WTC11 (cell line): Measurements from ENCODE around the gene NUMBL. TPM values are rescaled to one million over a fixed set of nuclear protein-coding genes. Genes with fewer than 3 reads are reported as not detected.

Experiments used
- ATAC-seq: fragments of 200-7000 bp; cut with Tn5 transposase; 2 replicates; pipeline ENCODE4 v1.10.0; 2021; ENCODE audit warnings: mild to moderate bottlenecking, moderate library complexity
- CTCF ChIA-PET: fragments of 300-600 bp; sonication (Branson Sonifier 250); formaldehyde crosslinking; loops from one replicate; lab custom pipeline; 2021; ENCODE audit warnings: antibody characterized with exemption; lab: Charles Lee
- POLR2A ChIA-PET: fragments of 350-600 bp; sonication (Branson Sonifier 250); formaldehyde crosslinking; loops from one replicate; lab custom pipeline; 2021; ENCODE audit warnings: antibody characterized with exemption; lab: Charles Lee
- DNase-seq: peaks from one replicate; pipeline ENCODE4 v3.0.0; 2021; ENCODE audit warnings: low spot score
- H3K27ac Mint-ChIP-seq: 2 replicates; pipeline ENCODE4 v1.8.0; 2021; ENCODE audit warnings: mixed read lengths
- H3K27me3 Mint-ChIP-seq: 2 replicates; pipeline ENCODE4 v1.8.0; 2021; ENCODE audit warnings: low read depth, mild to moderate bottlenecking, moderate library complexity, mixed read lengths
- H3K36me3 Mint-ChIP-seq: 2 replicates; pipeline ENCODE4 v1.8.0; 2021; ENCODE audit warnings: mixed read lengths
- H3K4me1 Mint-ChIP-seq: 2 replicates; pipeline ENCODE4 v1.8.0; 2022; ENCODE audit warnings: mixed read lengths
- H3K4me3 Mint-ChIP-seq: 2 replicates; pipeline ENCODE4 v1.8.0; 2021; ENCODE audit warnings: mild to moderate bottlenecking, moderate library complexity, mixed read lengths
- H3K9me3 Mint-ChIP-seq: 2 replicates; pipeline ENCODE4 v1.8.0; 2021; ENCODE audit warnings: mixed read lengths
- AR ChIP-seq: fragments of 250-450 bp; sonication (Bioruptor Pico); IDR thresholded peaks from 2 replicates; pipeline ENCODE4 v1.9.0; 2021; ENCODE audit warnings: mild to moderate bottlenecking
- ATF3 ChIP-seq: sonication (generic); formaldehyde crosslinking; conservative IDR thresholded peaks from 2 replicates; pipeline ENCODE4 v1.8.1; 2022; ENCODE audit warnings: mild to moderate bottlenecking, missing genetic modification reagents
- ATF6 ChIP-seq: sonication (generic); formaldehyde crosslinking; IDR thresholded peaks from 2 replicates; pipeline ENCODE4 v1.8.1; 2023; ENCODE audit warnings: mild to moderate bottlenecking, missing genetic modification reagents
- CTCF ChIP-seq: fragments of 200-600 bp; IDR thresholded peaks from 2 replicates; pipeline ENCODE4 v1.8.0; 2022; ENCODE audit warnings: antibody characterized with exemption
- GTF2I ChIP-seq: fragments of 250-450 bp; sonication (Bioruptor Pico); conservative IDR thresholded peaks from 2 replicates; pipeline ENCODE4 v1.4.0; 2021; ENCODE audit warnings: mild to moderate bottlenecking
- HMGA2 ChIP-seq: fragments of 250-450 bp; sonication (Bioruptor Pico); IDR thresholded peaks from 2 replicates; pipeline ENCODE4 v1.4.0; 2021; ENCODE audit warnings: mild to moderate bottlenecking, moderate library complexity
- IRF1 ChIP-seq: sonication (generic); formaldehyde crosslinking; IDR thresholded peaks from 2 replicates; pipeline ENCODE4 v1.8.0; 2023; ENCODE audit warnings: missing genetic modification reagents
- JAZF1 ChIP-seq: fragments of 250-450 bp; sonication (Bioruptor Pico); IDR thresholded peaks from 2 replicates; pipeline ENCODE4 v1.9.0; 2021; ENCODE audit warnings: moderate library complexity, mild to moderate bottlenecking, inconsistent platforms
- JUN ChIP-seq: sonication (generic); formaldehyde crosslinking; IDR thresholded peaks from 2 replicates; pipeline ENCODE4 v1.8.0; 2023; ENCODE audit warnings: mild to moderate bottlenecking, missing genetic modification reagents
- MXD4 ChIP-seq: fragments of 250-450 bp; sonication (Bioruptor Pico); IDR thresholded peaks from 2 replicates; pipeline ENCODE4 v1.8.0; 2021; ENCODE audit warnings: mild to moderate bottlenecking, moderate library complexity, borderline replicate concordance
- NFATC4 ChIP-seq: fragments of 250-450 bp; sonication (Bioruptor Pico); IDR thresholded peaks from 2 replicates; pipeline ENCODE4 v1.9.0; 2021; ENCODE audit warnings: mild to moderate bottlenecking
- NR3C1 ChIP-seq: sonication (generic); formaldehyde crosslinking; conservative IDR thresholded peaks from 2 replicates; pipeline ENCODE4 v1.8.1; 2023; ENCODE audit warnings: low read depth, mild to moderate bottlenecking, missing genetic modification reagents
- RORB ChIP-seq: fragments of 250-450 bp; sonication (Bioruptor Pico); IDR thresholded peaks from 2 replicates; pipeline ENCODE4 v1.9.0; 2021; ENCODE audit warnings: mild to moderate bottlenecking
- SMAD3 ChIP-seq: sonication (generic); formaldehyde crosslinking; IDR thresholded peaks from 2 replicates; pipeline ENCODE4 v1.8.0; 2022; ENCODE audit warnings: missing genetic modification reagents, mild to moderate bottlenecking, borderline replicate concordance
- TEAD1 ChIP-seq: sonication (generic); formaldehyde crosslinking; IDR thresholded peaks from 2 replicates; pipeline ENCODE4 v1.8.0; 2022; ENCODE audit warnings: mild to moderate bottlenecking, missing genetic modification reagents
- ZBTB21 ChIP-seq: sonication (generic); formaldehyde crosslinking; IDR thresholded peaks from 2 replicates; pipeline ENCODE4 v1.8.1; 2023; ENCODE audit warnings: mild to moderate bottlenecking, missing genetic modification reagents, borderline replicate concordance
- ZNF219 ChIP-seq: sonication (generic); formaldehyde crosslinking; IDR thresholded peaks from 2 replicates; pipeline ENCODE4 v1.8.0; 2023; ENCODE audit warnings: missing genetic modification reagents, mild to moderate bottlenecking, borderline replicate concordance
- ZNF317 ChIP-seq: sonication (generic); formaldehyde crosslinking; IDR thresholded peaks from 2 replicates; pipeline ENCODE4 v1.8.1; 2023; ENCODE audit warnings: low read depth, mild to moderate bottlenecking, moderate library complexity, missing genetic modification reagents, borderline replicate concordance
- ZNF416 ChIP-seq: fragments of 250-450 bp; sonication (Bioruptor Pico); IDR thresholded peaks from 2 replicates; pipeline ENCODE4 v1.9.0; 2021; ENCODE audit warnings: mild to moderate bottlenecking, inconsistent platforms
- ZNF423 ChIP-seq: fragments of 250-450 bp; sonication (Bioruptor Pico); IDR thresholded peaks from 2 replicates; pipeline ENCODE4 v2.1.2; 2022; ENCODE audit warnings: mild to moderate bottlenecking, moderate library complexity
- ZSCAN18 ChIP-seq: fragments of 250-450 bp; sonication (Bioruptor Pico); IDR thresholded peaks from 2 replicates; pipeline ENCODE4 v2.1.2; 2022; ENCODE audit warnings: mild to moderate bottlenecking, moderate library complexity
- total RNA-seq: library from RNA; stranded (reverse); gene quantifications from 3 replicates; pipeline ENCODE4 v1.2.3, GENCODE V29; 2021
- TF ChIP-seq, protein P1 (sequence below): fragments of 250-450 bp; sonication (Bioruptor Pico); conservative IDR thresholded peaks from 2 replicates; pipeline ENCODE4 v1.9.0; 2021; ENCODE audit warnings: mild to moderate bottlenecking
- TF ChIP-seq, protein P2 (sequence below): sonication (generic); formaldehyde crosslinking; IDR thresholded peaks from 2 replicates; pipeline ENCODE4 v1.8.0; 2022; ENCODE audit warnings: mild to moderate bottlenecking, missing genetic modification reagents

Gene NUMBL
- total RNA-seq, 1 experiment from 2014 or later: 30.3 TPM

DNA sequence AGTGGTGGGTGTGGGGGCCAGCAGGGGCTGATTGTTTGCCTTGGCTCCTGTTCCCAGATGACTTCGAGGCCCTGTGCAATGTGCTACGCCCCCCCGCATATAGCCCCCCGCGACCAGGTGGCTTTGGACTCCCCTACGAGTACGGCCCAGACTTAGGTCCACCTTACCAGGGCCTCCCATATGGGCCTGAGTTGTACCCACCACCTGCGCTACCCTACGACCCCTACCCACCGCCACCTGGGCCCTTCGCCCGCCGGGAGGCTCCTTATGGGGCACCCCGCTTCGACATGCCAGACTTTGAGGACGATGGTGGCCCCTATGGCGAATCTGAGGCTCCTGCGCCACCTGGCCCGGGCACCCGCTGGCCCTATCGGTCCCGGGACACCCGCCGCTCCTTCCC, 63.5 kb downstream of the NUMBL start:
- Mint-ChIP-seq H3K9me3 (no peaks in the 10 kb centered on the region), H3K36me3 (peaks cover 30% of the 10 kb centered on the region), H3K4me1 (peaks cover 37% of the 10 kb centered on the region), H3K27ac (peak overlapping the region; percentile 37; the same call in 1 of the 2 replicates), H3K4me3 (no peak overlapping the region), H3K27me3 (no peaks in the 10 kb centered on the region; the same call in 1 of the 2 replicates)
- TF ChIP-seq ATF3 (CRISPR knock-in tag) (no peak), AR (CRISPR knock-in tag) (no peak), HMGA2 (CRISPR knock-in tag) (no peak), JAZF1 (CRISPR knock-in tag) (no peak), IRF1 (CRISPR knock-in tag) (no peak), JUN (CRISPR knock-in tag) (no peak), ZNF219 (CRISPR knock-in tag) (no peak), NFATC4 (CRISPR knock-in tag) (no peak), GTF2I (no peak), TEAD1 (CRISPR knock-in tag) (no peak), RORB (no peak), ZNF416 (CRISPR knock-in tag) (no peak), SMAD3 (no peak), MXD4 (CRISPR knock-in tag) (no peak)
- TF ChIP-seq, protein P1, sequence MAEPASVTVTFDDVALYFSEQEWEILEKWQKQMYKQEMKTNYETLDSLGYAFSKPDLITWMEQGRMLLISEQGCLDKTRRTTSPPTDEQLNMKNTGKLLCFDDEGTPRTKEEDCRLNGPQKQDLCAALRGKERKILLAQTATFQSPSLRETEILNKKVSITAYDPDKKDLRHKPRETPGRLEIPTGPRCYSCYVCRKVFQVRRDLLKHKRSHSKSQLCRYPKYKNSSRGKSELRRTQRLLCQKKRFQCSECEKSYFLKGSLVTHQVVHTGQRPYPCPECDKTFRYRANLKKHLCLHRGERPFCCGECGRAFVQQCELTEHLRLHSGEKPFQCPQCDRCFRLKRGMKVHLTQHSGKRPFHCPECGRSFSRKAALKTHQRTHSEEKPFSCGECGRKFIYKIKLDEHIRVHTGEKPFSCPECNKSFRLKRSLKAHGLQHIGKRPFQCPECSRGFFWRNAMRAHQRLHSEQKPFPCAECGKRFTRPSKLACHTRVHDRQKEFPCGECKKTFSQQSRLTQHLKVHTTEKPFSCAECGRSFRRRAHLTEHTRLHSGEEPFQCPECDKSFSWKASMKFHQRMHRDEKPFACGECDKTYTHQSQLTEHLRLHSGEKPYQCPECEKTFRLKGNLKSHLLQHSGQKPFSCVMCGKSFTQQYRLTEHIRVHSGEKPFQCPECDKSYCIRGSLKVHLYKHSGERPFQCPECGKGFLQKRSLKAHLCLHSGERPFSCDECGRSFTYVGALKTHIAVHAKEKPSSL (CRISPR knock-in tag): no peak
- ChIA-PET CTCF (interaction anchor here (0.8 to 2.1 kb wide), 3 partner anchors 12 to 24 kb away, joined by 3 to 9 read pairs (median 6); no protein-coding TSS in a partner anchor), POLR2A (no interaction called here)
- ATAC-seq: no peak
- no peak for DNase-seq

GRCh38 chr19:40625406-40626120, 64.9 kb downstream of the NUMBL start:
- DNase-seq: no peak
- Mint-ChIP-seq H3K36me3 (peaks cover 37% of the 10 kb centered on the region), H3K9me3 (no peaks in the 10 kb centered on the region), H3K27ac (no peak overlapping the region; the same call in 1 of the 2 replicates), H3K27me3 (no peaks in the 10 kb centered on the region; the same call in 1 of the 2 replicates), H3K4me1 (peaks cover 26% of the 10 kb centered on the region), H3K4me3 (no peak overlapping the region)
- ChIA-PET CTCF (interaction anchor here (1.3 to 3.9 kb wide), 2 partner anchors 10 to 102 kb away, joined by 3 to 50 read pairs; no protein-coding TSS in a partner anchor), POLR2A (no interaction called here)
- ATAC-seq: no peak
- TF ChIP-seq NR3C1 (CRISPR knock-in tag) (no peak), ZNF317 (CRISPR knock-in tag) (no peak), ZSCAN18 (no peak), NFATC4 (CRISPR knock-in tag) (no peak), ZNF423 (CRISPR knock-in tag) (no peak), ZBTB21 (CRISPR knock-in tag) (no peak), ATF6 (no peak), CTCF (no peak)
- TF ChIP-seq, protein P2, sequence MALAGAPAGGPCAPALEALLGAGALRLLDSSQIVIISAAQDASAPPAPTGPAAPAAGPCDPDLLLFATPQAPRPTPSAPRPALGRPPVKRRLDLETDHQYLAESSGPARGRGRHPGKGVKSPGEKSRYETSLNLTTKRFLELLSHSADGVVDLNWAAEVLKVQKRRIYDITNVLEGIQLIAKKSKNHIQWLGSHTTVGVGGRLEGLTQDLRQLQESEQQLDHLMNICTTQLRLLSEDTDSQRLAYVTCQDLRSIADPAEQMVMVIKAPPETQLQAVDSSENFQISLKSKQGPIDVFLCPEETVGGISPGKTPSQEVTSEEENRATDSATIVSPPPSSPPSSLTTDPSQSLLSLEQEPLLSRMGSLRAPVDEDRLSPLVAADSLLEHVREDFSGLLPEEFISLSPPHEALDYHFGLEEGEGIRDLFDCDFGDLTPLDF (CRISPR knock-in tag): no peak
